ENCODE measurements around the gene CNGB1.

DNA sequence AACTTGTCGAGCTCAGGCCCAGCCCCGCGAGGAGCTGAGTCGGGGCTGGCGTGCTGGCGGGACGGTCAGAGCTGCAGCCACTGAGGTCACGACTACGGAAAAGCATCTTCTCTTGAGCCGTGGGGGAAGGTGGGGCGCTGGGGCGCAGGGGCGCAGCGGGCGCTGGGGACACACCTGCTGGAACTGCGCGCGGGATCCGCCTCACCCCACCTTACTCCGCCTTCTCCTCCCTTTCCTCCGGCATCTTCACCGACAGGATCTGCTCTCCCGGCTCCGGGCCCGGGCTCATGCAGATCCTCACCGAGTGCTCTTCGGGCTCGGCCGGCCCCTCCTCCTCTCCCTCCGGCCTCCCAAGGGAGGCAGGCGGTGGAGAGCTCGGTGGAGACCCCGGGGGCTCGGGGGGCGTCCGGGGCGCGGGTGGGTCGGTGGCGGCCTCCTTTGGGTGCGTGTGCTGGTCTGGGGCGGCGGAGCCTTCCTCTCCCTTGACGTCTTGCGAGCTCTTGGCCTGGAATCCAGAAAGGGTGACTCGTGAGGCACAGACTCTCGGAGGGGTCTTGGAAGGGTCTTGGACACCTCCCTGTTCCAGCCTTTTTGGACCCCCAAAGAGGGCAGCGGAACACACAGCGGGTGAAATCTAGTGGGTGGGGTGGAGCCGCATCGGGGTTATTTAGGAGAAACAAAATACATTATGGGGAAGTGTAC, 86.8 kb downstream of the CNGB1 start:
- no peak for TF ChIP-seq POLR2A (IDR thresholded peaks at IDR 0.05)
- TF ChIP-seq POLR2AphosphoS5 (IDR thresholded peaks at IDR 0.05) = no peak
- TF ChIP-seq, protein P1, sequence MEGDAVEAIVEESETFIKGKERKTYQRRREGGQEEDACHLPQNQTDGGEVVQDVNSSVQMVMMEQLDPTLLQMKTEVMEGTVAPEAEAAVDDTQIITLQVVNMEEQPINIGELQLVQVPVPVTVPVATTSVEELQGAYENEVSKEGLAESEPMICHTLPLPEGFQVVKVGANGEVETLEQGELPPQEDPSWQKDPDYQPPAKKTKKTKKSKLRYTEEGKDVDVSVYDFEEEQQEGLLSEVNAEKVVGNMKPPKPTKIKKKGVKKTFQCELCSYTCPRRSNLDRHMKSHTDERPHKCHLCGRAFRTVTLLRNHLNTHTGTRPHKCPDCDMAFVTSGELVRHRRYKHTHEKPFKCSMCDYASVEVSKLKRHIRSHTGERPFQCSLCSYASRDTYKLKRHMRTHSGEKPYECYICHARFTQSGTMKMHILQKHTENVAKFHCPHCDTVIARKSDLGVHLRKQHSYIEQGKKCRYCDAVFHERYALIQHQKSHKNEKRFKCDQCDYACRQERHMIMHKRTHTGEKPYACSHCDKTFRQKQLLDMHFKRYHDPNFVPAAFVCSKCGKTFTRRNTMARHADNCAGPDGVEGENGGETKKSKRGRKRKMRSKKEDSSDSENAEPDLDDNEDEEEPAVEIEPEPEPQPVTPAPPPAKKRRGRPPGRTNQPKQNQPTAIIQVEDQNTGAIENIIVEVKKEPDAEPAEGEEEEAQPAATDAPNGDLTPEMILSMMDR (IDR thresholded peaks at IDR 0.05) = no peak
- no peak for TF ChIP-seq EP300 (IDR thresholded peaks at IDR 0.05; ENCODE audit: low read depth)
